Activated CD8-positive, alpha-beta T cell treated with anti-CD3 and anti-CD28 coated beads for 36 hours (primary cell): ENCODE data around the gene SYNJ2. TPM values are rescaled to one million over a fixed set of nuclear protein-coding genes. Genes with fewer than 3 reads are reported as not detected.

Source experiments
- ATAC-seq: fragments of 200-7000 bp; cut with Tn5 transposase; one replicate; pipeline ENCODE4 v1.10.0; 2021; ENCODE audit warnings: mild to moderate bottlenecking, moderate library complexity
- CTCF ChIA-PET: fragments of 350-600 bp; sonication (Branson Sonifier 250); formaldehyde crosslinking; loops from one replicate; lab custom pipeline; 2021; ENCODE audit warnings: antibody characterized with exemption; lab: Charles Lee
- POLR2A ChIA-PET: fragments of 350-600 bp; sonication (Branson Sonifier 250); formaldehyde crosslinking; loops from one replicate; lab custom pipeline; 2021; ENCODE audit warnings: antibody characterized with exemption; lab: Charles Lee
- DNase-seq: peaks from one replicate; pipeline ENCODE4 v3.0.0-alpha.2; 2020
- H3K27ac Mint-ChIP-seq: one replicate; pipeline ENCODE4 v1.8.0; 2021; ENCODE audit warnings: mild to moderate bottlenecking, mixed read lengths
- H3K27me3 Mint-ChIP-seq: one replicate; pipeline ENCODE4 v1.8.0; 2021; ENCODE audit warnings: mixed read lengths
- H3K36me3 Mint-ChIP-seq: one replicate; pipeline ENCODE4 v1.8.0; 2021; ENCODE audit warnings: low read depth, mixed read lengths
- H3K4me1 Mint-ChIP-seq: one replicate; pipeline ENCODE4 v1.8.0; 2021; ENCODE audit warnings: low read depth, mixed read lengths
- H3K4me3 Mint-ChIP-seq: one replicate; pipeline ENCODE4 v1.8.0; 2021; ENCODE audit warnings: mild to moderate bottlenecking, moderate library complexity, mixed read lengths
- H3K9me3 Mint-ChIP-seq: one replicate; pipeline ENCODE4 v1.8.0; 2021; ENCODE audit warnings: mixed read lengths
- intact Hi-C: fragments of 100-400 bp; cut with micrococcal nuclease; formaldehyde crosslinking; loops from one replicate; pipeline ENCODE4 v1.10.0; 2022
- total RNA-seq, 2 experiments: library from RNA; stranded (reverse); gene quantifications; one replicate each; pipeline ENCODE4 v1.2.3, GENCODE V29; 2021
- TF ChIP-seq, protein P1 (sequence below): fragments of 200-600 bp; IDR thresholded peaks from one replicate; pipeline ENCODE4 v1.8.0; 2022; ENCODE audit warnings: antibody characterized with exemption, mild to moderate bottlenecking

The SYNJ2 gene
- total RNA-seq, 2 experiments from 2014 or later = 27.7 to 28.5 TPM

DNA sequence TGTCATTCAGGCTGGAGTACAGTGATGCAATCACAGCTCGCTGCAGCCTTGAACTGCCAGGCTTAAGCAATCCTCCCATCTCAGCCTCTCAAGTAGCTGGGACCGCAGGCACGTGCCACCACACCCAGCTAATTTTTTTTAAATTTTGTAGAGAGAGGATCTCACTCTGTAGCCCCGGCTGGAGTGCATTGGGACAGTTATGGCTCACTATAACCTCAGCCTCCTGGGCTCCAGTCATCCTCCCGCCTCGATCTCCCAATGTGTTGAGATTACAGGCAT lies 99.9 kb downstream of the SYNJ2 start:
- TF ChIP-seq, protein P1, sequence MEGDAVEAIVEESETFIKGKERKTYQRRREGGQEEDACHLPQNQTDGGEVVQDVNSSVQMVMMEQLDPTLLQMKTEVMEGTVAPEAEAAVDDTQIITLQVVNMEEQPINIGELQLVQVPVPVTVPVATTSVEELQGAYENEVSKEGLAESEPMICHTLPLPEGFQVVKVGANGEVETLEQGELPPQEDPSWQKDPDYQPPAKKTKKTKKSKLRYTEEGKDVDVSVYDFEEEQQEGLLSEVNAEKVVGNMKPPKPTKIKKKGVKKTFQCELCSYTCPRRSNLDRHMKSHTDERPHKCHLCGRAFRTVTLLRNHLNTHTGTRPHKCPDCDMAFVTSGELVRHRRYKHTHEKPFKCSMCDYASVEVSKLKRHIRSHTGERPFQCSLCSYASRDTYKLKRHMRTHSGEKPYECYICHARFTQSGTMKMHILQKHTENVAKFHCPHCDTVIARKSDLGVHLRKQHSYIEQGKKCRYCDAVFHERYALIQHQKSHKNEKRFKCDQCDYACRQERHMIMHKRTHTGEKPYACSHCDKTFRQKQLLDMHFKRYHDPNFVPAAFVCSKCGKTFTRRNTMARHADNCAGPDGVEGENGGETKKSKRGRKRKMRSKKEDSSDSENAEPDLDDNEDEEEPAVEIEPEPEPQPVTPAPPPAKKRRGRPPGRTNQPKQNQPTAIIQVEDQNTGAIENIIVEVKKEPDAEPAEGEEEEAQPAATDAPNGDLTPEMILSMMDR = no peak
- no peaks in the 10 kb centered on the region for H3K27me3 Mint-ChIP-seq
- H3K27ac Mint-ChIP-seq = no peak overlapping the region
- ATAC-seq = no peak
- H3K9me3 Mint-ChIP-seq = no peaks in the 10 kb centered on the region
- no peaks in the 10 kb centered on the region for H3K4me1 Mint-ChIP-seq
- CTCF ChIA-PET = interaction anchor here (1.2 to 2.0 kb wide), 2 partner anchors 9 to 56 kb away, joined by 4 to 7 read pairs; no protein-coding TSS in a partner anchor
- H3K36me3 Mint-ChIP-seq = peaks cover 27% of the 10 kb centered on the region
- H3K4me3 Mint-ChIP-seq = no peak overlapping the region
- POLR2A ChIA-PET = no interaction called here
- no peak for DNase-seq
- intact Hi-C loops = no loop called here

DNA sequence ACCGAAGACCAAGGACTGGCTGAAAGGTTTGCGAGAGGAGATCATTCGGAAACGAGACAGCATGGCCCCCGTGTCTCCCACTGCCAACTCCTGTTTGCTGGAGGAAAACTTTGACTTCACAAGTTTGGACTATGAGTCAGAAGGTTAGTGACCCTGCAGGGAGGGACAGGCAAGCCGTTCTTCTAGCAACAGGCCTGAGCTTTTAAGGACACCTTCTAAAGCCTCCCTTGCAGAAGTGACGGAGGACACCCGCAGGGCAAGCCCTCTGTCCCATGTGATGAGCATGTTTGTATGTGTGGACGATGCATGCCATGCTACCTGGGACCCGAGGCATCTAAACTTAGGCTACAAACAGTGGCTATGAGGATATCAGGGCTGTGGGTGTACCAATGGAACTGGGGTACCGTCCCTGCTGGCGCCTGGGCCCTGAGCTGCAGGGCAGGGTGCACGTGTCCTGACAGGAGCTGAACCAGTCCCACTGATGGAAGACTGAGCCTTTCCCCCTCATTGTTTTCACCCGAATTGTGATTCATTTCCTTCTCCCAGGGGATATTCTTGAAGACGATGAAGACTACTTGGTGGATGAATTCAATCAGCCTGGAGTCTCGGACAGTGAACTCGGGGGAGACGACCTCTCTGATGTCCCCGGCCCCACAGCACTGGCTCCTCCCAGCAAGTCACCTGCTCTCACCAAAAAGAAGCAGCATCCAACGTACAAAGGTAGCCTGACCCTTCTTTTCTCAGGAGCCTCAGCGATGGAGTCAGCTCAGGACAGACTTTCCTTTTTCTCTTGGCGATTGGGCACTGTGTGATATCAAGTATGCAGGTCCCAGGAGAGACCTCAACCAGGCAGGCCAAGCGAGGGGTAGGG lies 102.0 kb downstream of the SYNJ2 start:
- ChIA-PET CTCF (interaction anchor here (1.2 to 2.0 kb wide), 2 partner anchors 10 to 12 kb away, joined by 3 to 11 read pairs; no protein-coding TSS in a partner anchor), POLR2A (no interaction called here)
- intact Hi-C loops = no loop called here
- H3K27ac Mint-ChIP-seq = no peak overlapping the region
- H3K4me3 Mint-ChIP-seq = no peak overlapping the region
- peaks cover 32% of the 10 kb centered on the region for H3K36me3 Mint-ChIP-seq
- DNase-seq = no peak
- TF ChIP-seq, protein P1 = no peak
- no peaks in the 10 kb centered on the region for H3K4me1 Mint-ChIP-seq
- ATAC-seq = no peak
- H3K9me3 Mint-ChIP-seq = no peaks in the 10 kb centered on the region
- no peaks in the 10 kb centered on the region for H3K27me3 Mint-ChIP-seq

DNA sequence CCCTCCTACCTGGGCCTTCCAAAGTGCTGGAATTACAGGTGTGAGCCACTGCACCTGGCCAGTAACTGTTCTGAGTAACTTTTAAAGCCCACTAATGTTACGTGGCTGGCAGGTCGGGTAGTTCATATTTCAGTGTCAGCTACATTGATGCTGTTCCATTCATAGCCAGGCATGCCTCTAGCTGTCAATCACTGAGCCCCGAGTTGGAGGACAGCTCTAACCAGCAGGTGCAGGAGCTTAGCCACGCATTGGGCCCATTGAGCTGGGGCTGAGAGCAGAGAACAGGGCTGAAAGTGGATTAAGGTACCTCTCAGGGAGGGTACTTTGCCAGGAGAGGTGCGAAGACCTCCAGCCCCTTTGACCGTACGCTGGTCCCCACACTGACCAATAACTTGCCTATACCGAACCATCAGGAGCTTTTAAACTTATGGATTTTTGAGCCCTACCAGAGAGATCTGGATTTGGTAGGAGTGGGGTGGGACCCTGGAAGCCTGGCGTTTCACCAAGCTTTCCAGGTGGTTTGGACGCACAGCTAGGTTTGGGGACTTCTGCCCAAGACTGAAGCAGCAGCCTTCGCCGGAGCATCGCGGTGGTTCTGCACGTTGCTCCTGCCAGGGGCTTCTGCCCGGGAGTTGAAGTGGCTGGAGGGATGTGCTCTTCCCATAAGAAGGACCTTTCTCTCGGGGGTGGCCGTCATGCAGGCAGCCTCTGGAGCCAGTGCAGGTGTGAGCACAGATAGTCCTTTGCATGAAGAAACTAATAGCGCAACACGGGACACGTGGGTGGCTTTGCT lies 103.8 kb downstream of the SYNJ2 start:
- POLR2A ChIA-PET = no interaction called here
- Mint-ChIP-seq H3K4me1 (no peaks in the 10 kb centered on the region), H3K27ac (no peak overlapping the region), H3K27me3 (no peaks in the 10 kb centered on the region), H3K36me3 (peaks cover 36% of the 10 kb centered on the region), H3K9me3 (no peaks in the 10 kb centered on the region), H3K4me3 (no peak overlapping the region)
- no peak for ATAC-seq
- intact Hi-C loops = no loop called here
- no peak for DNase-seq
- TF ChIP-seq, protein P1 = no peak
- CTCF ChIA-PET = interaction anchor here (0.9 kb wide), 1 partner anchor 59 kb away, joined by 3 read pairs; no protein-coding TSS in a partner anchor

DNA sequence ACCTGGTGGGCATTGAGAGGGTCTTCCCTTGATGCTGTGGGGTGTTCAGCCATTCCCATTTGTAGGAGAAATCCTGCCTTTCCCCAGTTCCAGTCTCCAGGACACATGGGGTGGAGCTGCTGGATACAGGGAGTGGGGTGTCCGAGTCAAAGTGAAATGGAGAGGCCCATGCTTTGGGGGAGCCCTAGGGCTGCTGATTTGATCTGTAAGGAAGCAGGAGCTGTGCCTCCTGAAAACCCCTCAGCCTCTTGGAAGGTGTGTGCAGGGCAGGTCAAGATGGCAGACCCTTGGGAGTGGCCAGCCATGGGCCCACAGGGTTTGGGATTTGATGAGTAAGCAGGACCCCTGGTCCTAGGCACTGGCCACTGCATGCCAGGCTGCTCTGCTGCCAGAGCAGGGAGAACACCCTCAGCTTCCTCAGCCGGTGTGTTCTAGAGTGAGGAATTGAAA lies 104.4 kb downstream of the SYNJ2 start:
- H3K27me3 Mint-ChIP-seq = no peaks in the 10 kb centered on the region
- CTCF ChIA-PET = interaction anchor here (0.9 kb wide), 1 partner anchor 58 kb away, joined by 3 read pairs; no protein-coding TSS in a partner anchor
- intact Hi-C loops = no loop called here
- H3K36me3 Mint-ChIP-seq = peaks cover 33% of the 10 kb centered on the region
- POLR2A ChIA-PET = no interaction called here
- DNase-seq (no peak), ATAC-seq (peak; percentile 34)
- TF ChIP-seq, protein P1 = no peak
- no peak overlapping the region for H3K27ac Mint-ChIP-seq
- no peaks in the 10 kb centered on the region for H3K9me3 Mint-ChIP-seq
- no peaks in the 10 kb centered on the region for H3K4me1 Mint-ChIP-seq
- no peak overlapping the region for H3K4me3 Mint-ChIP-seq
